ENCODE measurements around the gene CMSS1.

- TF ChIP-seq CTCF (IDR thresholded peaks at IDR 0.05) (no peak), POLR2A (IDR thresholded peaks at IDR 0.05) (no peak)
These were observed 245.0 kb downstream of the CMSS1 start for GRCh38 chr3:100062665-100063064.

Data from uterus (tissue), 2 donors.